ENCODE data around the gene KRTAP3-3.

The KRTAP3-3 gene

DNA sequence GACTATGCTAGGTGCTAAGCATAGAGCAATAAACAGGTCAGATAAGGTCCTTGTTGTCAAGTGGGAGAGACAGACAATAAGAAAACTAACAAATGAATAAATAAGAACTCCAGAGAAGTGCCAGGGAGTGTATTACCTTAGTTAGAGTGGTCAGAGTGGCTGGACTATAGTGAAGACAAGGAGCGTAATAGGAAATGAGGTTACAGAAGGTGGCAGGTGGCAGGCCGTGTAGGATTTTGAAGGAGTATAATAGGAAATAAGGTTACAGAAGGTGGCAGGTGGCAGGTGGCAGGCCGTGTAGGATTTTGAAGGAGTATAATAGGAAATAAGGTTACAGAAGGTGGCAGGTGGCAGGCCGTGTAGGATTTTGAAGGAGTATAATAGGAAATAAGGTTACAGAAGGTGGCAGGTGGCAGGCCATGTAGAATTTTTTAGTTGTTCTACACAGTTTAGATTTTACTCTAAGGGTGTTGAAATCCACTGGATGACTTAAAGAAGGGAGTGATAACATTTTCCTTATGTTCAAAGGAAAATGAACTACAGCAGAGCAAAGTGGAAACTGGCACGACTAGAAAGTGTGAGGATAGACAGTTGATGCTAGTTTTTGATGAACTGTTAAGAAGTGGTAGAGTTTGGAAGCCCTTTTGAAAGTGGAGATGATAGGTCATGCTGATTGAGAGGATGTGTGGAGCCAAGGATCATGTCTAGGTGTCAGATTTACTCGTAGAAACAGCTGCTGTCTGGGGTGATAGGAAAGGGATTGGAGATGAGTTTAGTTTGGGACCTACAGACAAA is 18.6 kb upstream of the KRTAP3-3 start:
- ATAC-seq = no peak
- TF ChIP-seq ARNTL (CRISPR knock-in tag; IDR thresholded peaks at IDR 0.05; ENCODE audit: borderline replicate concordance, low read depth) = no peak
- no peak for TF ChIP-seq BACH2 (CRISPR knock-in tag; IDR thresholded peaks at IDR 0.05; ENCODE audit: borderline replicate concordance)
- no peak for TF ChIP-seq ZFP30 (CRISPR knock-in tag; IDR thresholded peaks at IDR 0.05)
- TF ChIP-seq, protein P1, sequence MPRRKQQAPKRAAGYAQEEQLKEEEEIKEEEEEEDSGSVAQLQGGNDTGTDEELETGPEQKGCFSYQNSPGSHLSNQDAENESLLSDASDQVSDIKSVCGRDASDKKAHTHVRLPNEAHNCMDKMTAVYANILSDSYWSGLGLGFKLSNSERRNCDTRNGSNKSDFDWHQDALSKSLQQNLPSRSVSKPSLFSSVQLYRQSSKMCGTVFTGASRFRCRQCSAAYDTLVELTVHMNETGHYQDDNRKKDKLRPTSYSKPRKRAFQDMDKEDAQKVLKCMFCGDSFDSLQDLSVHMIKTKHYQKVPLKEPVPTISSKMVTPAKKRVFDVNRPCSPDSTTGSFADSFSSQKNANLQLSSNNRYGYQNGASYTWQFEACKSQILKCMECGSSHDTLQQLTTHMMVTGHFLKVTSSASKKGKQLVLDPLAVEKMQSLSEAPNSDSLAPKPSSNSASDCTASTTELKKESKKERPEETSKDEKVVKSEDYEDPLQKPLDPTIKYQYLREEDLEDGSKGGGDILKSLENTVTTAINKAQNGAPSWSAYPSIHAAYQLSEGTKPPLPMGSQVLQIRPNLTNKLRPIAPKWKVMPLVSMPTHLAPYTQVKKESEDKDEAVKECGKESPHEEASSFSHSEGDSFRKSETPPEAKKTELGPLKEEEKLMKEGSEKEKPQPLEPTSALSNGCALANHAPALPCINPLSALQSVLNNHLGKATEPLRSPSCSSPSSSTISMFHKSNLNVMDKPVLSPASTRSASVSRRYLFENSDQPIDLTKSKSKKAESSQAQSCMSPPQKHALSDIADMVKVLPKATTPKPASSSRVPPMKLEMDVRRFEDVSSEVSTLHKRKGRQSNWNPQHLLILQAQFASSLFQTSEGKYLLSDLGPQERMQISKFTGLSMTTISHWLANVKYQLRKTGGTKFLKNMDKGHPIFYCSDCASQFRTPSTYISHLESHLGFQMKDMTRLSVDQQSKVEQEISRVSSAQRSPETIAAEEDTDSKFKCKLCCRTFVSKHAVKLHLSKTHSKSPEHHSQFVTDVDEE (CRISPR knock-in tag; IDR thresholded peaks at IDR 0.05) = no peak
- TF ChIP-seq ZFP3 (CRISPR knock-in tag; IDR thresholded peaks at IDR 0.05) = no peak
- TF ChIP-seq, protein P2, sequence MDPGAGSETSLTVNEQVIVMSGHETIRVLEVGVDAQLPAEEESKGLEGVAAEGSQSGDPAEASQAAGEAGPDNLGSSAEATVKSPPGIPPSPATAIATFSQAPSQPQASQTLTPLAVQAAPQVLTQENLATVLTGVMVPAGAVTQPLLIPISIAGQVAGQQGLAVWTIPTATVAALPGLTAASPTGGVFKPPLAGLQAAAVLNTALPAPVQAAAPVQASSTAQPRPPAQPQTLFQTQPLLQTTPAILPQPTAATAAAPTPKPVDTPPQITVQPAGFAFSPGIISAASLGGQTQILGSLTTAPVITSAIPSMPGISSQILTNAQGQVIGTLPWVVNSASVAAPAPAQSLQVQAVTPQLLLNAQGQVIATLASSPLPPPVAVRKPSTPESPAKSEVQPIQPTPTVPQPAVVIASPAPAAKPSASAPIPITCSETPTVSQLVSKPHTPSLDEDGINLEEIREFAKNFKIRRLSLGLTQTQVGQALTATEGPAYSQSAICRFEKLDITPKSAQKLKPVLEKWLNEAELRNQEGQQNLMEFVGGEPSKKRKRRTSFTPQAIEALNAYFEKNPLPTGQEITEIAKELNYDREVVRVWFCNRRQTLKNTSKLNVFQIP (CRISPR knock-in tag; IDR thresholded peaks at IDR 0.05; ENCODE audit: borderline replicate concordance, low read depth) = no peak
- TF ChIP-seq, protein P3, sequence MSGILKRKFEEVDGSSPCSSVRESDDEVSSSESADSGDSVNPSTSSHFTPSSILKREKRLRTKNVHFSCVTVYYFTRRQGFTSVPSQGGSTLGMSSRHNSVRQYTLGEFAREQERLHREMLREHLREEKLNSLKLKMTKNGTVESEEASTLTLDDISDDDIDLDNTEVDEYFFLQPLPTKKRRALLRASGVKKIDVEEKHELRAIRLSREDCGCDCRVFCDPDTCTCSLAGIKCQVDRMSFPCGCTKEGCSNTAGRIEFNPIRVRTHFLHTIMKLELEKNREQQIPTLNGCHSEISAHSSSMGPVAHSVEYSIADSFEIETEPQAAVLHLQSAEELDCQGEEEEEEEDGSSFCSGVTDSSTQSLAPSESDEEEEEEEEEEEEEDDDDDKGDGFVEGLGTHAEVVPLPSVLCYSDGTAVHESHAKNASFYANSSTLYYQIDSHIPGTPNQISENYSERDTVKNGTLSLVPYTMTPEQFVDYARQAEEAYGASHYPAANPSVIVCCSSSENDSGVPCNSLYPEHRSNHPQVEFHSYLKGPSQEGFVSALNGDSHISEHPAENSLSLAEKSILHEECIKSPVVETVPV (CRISPR knock-in tag; IDR thresholded peaks at IDR 0.05) = no peak
- TF ChIP-seq ZNF70 (CRISPR knock-in tag; IDR thresholded peaks at IDR 0.05) = no peak
- no peak for TF ChIP-seq ZNF8 (CRISPR knock-in tag; IDR thresholded peaks at IDR 0.05)
- TF ChIP-seq, protein P4, sequence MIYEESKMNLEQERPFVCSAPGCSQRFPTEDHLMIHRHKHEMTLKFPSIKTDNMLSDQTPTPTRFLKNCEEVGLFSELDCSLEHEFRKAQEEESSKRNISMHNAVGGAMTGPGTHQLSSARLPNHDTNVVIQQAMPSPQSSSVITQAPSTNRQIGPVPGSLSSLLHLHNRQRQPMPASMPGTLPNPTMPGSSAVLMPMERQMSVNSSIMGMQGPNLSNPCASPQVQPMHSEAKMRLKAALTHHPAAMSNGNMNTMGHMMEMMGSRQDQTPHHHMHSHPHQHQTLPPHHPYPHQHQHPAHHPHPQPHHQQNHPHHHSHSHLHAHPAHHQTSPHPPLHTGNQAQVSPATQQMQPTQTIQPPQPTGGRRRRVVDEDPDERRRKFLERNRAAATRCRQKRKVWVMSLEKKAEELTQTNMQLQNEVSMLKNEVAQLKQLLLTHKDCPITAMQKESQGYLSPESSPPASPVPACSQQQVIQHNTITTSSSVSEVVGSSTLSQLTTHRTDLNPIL (CRISPR knock-in tag; IDR thresholded peaks at IDR 0.05; ENCODE audit: low read depth) = no peak
- TF ChIP-seq ESRRG (CRISPR knock-in tag; IDR thresholded peaks at IDR 0.05) = no peak
- TF ChIP-seq ZNF565 (CRISPR knock-in tag; conservative IDR thresholded peaks at IDR 0.05; ENCODE audit: low read depth) = no peak
- no peak for TF ChIP-seq GLIS3 (CRISPR knock-in tag; IDR thresholded peaks at IDR 0.05)
- no peak for TF ChIP-seq TOX (CRISPR knock-in tag; IDR thresholded peaks at IDR 0.05; ENCODE audit: borderline replicate concordance)
- no peak for TF ChIP-seq OSR1 (CRISPR knock-in tag; IDR thresholded peaks at IDR 0.05)

DNA sequence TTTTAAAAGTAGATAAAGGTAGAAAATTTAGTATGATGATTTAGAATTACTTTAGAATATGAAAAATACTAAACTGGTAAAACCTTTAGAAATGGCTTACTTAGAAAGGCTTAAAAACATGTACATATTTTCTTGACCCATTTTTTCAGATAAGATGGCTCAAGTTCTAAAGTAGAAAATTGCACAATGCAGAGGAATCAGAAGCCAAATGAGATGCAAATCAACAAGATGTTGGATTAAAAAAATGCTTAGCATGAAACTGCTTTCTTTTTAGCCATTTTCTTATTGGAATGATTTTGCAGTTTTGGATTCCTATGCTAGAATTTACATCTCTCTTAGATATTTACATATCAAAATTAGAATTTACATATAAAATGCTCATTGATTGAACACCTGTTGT is 16.5 kb upstream of the KRTAP3-3 start:
- no peak for ATAC-seq
- TF ChIP-seq ISL1 (CRISPR knock-in tag; IDR thresholded peaks at IDR 0.05) = no peak
- TF ChIP-seq BACH2 (CRISPR knock-in tag; IDR thresholded peaks at IDR 0.05; ENCODE audit: borderline replicate concordance) = no peak

DNA sequence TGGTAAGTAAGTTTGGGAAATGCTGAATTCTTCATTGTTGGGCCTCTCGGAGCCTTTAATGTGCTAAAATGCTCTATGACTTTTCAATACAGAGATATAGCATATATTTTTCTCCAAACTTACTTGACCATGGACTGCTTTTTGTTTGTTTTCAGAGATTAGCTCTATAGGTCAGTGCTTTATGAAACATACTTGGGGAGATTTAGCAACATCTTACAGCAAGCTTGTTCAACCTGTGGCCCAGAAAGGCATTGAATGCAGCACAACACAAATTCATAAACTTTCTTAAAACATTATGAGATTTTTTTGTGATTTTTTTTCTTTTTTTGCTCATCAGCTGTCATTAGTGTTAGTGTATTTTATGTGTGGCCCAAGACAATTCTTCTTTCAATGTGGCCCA is 16.0 kb upstream of the KRTAP3-3 start:
- TF ChIP-seq SNAI2 (CRISPR knock-in tag; IDR thresholded peaks at IDR 0.05) = no peak
- TF ChIP-seq PPARA (CRISPR knock-in tag; IDR thresholded peaks at IDR 0.05; ENCODE audit: borderline replicate concordance) = no peak
- ATAC-seq = no peak

DNA sequence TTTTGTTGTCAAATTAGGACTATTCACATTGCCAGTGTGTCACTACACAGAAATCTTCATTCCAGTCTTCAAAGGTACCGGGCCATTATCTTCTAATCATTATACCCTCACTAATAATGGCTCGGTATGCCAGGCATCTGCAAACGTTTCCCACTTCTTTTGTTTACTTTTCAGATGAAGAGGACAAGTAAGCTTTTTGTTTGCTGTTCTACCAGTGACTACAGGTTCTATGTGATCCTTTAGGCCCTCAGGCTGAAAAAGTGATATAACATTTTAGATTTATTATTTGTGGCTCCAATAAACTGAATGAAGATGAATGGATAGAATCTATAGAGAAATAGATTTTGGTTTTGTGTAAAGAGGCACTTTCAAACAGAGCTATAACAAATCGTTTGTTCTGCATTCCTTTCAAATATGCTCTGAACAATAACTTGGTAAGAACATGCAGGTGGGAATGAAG is 15.4 kb upstream of the KRTAP3-3 start:
- no peak for ATAC-seq
- TF ChIP-seq ZNF565 (CRISPR knock-in tag; conservative IDR thresholded peaks at IDR 0.05; ENCODE audit: low read depth) (no peak), ZNF8 (CRISPR knock-in tag; IDR thresholded peaks at IDR 0.05) (no peak), TCF4 (CRISPR knock-in tag; IDR thresholded peaks at IDR 0.05; ENCODE audit: borderline replicate concordance) (no peak), RARB (CRISPR knock-in tag; IDR thresholded peaks at IDR 0.05) (no peak), SNAI2 (CRISPR knock-in tag; IDR thresholded peaks at IDR 0.05) (no peak), PPARA (CRISPR knock-in tag; IDR thresholded peaks at IDR 0.05; ENCODE audit: borderline replicate concordance) (no peak), ZC3H10 (CRISPR knock-in tag; IDR thresholded peaks at IDR 0.05) (no peak)
- TF ChIP-seq, protein P1 (CRISPR knock-in tag; IDR thresholded peaks at IDR 0.05) = no peak
- TF ChIP-seq, protein P4 (CRISPR knock-in tag; IDR thresholded peaks at IDR 0.05; ENCODE audit: low read depth) = no peak
- TF ChIP-seq, protein P5, sequence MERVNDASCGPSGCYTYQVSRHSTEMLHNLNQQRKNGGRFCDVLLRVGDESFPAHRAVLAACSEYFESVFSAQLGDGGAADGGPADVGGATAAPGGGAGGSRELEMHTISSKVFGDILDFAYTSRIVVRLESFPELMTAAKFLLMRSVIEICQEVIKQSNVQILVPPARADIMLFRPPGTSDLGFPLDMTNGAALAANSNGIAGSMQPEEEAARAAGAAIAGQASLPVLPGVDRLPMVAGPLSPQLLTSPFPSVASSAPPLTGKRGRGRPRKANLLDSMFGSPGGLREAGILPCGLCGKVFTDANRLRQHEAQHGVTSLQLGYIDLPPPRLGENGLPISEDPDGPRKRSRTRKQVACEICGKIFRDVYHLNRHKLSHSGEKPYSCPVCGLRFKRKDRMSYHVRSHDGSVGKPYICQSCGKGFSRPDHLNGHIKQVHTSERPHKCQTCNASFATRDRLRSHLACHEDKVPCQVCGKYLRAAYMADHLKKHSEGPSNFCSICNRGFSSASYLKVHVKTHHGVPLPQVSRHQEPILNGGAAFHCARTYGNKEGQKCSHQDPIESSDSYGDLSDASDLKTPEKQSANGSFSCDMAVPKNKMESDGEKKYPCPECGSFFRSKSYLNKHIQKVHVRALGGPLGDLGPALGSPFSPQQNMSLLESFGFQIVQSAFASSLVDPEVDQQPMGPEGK (CRISPR knock-in tag; IDR thresholded peaks at IDR 0.05; ENCODE audit: borderline replicate concordance) = no peak
